HG03442 (cell line): Measurements from ENCODE around the gene COG5.

Experiments used
- ATAC-seq: cut with Tn5 transposase; IDR thresholded peaks from one replicate; pipeline ENCODE4 v1.9.1; 2021; ENCODE audit warnings: mild to moderate bottlenecking, moderate library complexity; ENCODE audit not compliant: unreplicated experiment

COG5 gene

DNA sequence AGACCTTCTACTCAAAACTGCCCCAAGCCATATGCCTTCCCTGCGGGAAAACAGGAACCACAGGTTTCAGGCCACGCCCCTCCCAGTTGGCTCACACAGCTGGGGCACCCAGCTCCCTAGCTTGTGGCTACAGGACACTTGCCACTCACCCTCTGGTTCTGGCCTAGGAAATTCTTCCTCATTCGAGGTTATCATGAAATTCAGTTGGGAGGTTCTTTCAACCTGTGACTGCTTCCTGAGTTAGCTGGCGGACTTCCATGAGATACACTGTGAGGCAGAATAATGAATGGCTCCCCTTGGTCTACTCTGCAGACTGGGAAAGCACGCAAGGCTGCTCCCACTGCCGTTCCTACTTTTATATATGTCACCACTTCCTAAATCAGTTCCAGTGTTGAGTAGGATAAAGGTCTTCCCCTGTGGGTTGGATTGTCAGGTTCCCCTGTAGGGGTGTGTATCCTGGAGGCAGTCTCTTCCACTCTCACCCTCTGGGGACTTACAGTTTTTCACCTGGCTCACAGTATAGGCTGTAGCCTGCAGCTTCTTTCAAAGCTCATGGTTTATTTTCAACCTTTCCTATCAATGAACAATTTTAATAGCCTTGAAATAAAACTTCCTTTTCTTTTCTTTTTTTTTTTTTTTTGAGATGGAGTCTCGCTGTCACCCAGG, 56.9 kb downstream of the COG5 start:
- ATAC-seq = no peak

DNA sequence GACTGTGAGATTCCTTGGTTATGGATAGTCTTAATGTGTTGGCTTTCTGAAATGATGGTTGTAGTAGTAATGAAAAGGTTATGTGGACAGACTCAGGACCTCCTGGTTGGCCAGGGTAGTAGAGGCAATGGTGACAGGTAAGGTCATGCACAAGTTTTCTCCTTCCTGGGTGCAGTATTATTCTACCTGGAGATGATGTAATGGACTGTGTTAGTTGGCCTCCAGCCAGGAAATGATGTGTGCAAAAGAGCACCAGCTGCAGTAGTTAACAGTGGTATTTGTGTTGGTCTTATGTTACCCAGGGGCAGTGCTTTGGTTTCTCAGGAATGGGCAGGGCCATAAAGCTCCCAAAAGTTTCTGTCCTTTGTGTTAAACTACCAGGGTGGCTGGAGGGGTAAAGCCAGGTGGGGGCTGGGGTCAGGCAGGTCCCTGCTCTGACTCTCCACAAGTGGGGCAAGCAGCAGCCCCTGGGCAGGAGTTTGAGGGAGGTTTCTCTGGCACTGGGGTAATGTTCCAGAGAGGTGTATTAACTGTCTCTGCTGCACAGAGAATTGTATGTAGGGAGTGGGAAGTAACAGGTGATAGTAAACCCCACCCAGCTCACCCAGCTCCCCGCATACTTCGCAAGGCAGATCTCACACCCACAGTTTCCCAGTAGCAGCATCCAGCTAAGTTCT, 57.6 kb downstream of the COG5 start:
- ATAC-seq = no peak

DNA sequence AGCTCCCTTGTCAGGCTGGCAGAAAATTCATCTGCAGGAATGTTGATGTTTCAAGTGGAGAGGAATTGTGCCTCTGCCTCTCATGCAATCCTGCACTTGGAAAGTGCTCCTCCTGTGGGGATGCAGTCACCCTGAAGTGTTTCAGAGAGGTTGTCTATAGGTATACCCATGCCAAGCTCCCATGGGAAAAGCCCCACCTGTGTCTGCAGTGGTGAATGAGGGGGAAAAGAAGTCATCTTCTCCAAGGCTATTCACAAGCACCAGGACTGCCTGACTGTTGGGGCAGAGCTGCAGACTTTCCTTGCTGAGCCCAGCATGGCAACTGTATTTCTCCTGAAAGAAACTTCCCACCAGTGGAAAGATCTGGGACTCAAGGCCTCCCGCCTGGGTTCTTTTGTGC, 58.4 kb downstream of the COG5 start:
- no peak for ATAC-seq

DNA sequence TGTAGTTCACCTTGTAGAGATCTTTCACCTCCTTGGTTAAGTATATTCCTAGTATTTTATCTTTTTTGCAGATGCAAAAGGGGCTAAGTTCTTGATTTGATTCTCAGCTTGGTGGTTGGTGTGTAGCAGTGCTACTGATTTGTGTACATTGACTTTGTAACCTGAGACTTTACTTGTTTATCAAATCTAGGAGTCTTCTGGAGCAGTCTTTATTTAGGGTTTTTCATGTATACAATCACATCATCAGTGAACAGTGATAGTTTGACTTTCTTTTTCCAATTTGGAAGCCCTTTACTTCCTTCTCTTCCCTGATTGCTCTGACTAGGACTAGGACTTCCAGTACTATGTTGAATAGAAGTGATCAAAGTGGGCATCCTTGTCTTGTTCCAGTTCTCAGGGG, 60.0 kb downstream of the COG5 start:
- ATAC-seq = no peak

DNA sequence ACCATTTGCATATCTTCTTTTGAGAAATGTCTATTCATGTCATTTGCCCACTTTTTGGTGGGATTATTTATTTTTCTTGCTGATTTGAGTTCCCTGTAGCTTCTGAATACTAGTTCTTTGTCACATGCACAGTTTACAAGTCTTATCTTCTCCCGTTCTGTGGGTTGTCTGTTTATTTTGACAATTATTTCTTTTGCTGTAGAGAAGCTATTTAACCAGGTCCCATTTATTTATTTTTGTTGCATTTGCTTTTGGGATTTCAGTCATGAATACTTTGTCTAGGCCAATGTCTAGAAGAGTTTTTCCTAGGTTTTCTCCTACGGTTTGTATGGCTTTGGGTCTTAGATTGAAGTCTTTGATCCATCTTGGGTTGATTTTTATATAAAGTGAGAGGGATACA, 60.9 kb downstream of the COG5 start:
- no peak for ATAC-seq

DNA sequence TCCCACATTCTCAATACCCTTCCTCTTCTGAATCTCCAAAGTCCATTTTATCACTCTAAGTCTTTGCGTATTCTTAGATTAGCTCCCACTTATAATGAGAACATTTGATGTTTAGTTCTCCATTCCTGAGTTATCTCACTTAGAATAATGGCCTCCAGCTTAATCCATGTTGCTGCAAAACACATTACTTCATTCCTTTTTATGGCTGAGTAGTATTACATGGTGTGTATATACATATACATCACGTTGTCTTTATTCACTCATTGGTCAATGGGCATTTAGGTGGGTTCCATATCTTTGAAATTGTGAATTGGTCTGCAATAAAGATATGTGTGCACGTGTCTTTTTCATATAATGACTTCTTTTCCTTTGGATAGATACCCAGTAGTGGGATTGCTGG, 61.6 kb downstream of the COG5 start:
- ATAC-seq = no peak

DNA sequence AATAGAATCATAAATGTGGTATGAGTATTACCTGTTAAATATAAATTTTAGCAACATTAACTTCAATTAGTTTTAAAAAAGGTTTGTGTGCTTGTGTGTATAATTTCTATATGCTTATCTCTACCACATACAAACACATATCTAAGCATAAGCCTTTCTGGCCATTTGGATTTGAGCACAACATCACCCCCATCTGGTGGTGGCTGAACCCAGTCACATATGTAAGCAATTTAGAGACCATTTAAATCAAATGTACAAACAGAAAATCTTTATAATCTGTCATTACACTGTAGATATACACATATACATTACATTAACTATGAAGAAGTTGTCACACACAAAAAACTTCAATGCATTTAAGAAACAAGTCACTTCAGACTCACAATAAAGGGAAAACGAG, 62.1 kb downstream of the COG5 start:
- no peak for ATAC-seq

DNA sequence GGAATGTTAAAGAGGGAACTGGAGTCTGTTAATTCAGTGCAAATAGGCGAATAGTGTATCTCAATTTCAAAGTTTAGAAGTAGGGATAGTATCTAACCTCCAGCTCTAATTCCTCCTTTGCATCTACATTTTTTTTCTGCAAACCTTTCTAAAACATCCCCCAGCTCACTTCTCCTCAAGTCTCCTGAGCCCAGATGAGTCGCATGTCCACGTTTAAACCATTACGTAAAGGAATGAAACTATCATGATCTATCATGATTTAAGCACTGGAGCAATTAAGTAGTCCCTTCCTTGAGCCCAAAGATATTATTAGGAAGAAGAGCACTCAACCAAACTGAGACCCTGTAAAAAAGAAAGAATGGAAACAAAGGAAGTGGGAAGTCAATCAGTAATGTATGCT, 64.0 kb downstream of the COG5 start:
- ATAC-seq = no peak

DNA sequence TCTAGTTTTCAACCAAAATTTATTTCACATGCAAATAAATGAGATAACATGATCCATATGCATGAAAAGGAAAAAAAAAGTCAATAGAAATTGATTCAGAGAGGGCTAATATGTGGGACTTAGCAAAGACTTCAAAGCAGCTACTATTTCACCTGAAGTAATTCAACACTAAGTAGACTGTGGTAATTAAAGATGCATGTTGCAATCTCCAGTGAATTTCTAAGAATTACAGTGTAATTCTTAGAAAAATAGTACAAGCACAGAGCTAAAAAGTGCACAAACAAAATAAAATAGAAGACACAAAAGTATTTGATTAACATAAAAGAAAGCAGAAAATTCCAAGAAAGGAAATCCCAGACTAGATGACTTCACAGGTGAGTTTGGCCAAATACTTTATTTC, 68.2 kb downstream of the COG5 start:
- no peak for ATAC-seq

DNA sequence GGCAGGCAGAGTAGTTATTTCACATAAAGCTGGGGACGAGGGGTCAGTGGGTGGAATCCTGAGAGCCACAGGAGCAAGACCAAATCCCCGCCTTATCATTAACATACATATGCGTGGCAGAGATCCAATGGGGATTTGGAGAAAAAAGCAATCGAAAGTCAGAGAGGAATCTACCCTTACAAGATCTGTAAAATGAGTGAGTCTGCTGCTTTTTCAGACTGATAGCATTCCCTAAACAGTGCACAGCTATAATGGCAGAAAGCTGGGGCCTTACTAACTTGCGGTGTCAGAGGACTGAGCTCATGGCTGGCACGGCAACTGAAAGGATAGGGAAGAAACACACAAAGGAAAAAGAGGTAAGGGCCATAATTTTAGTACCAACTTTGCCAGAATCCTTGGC, 68.8 kb downstream of the COG5 start:
- ATAC-seq = no peak

DNA sequence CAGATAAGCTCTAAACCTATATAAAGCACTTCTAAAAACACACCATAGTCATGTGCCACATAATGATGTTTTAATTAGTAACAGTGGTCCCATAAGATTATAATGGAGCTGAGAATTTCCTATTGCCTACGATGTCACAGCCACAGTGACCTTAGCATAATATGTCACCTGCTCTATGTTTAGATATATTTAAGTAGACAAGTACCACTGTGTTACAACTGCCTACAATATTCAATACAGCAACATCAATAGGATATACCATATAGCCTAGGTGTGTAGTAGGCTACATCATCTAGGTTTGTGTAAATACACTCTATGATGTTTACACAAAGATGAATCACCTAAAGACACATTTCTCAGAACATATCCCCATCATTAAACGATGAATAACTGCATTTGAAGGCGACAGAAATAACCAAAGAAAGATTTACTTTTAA, 69.4 kb downstream of the COG5 start:
- no peak for ATAC-seq

DNA sequence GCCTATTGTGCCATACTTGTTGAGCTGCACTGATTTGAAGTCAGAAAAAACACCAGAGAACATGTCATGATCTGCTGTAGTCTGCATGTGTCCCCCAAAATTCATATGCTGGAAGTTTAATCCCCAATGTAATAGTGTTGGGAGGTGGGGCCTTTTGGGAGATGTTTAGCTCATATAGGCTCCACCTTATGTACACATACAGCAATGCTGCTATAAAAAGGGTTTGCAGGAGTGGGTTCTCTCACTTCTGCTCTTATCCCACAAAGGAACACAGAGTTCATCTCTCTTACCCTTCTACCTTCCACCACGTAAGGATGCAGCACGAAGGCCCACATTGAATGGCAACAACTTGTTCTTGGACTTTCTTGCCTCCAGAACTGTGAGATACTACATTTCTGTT, 70.8 kb downstream of the COG5 start:
- ATAC-seq = no peak

DNA sequence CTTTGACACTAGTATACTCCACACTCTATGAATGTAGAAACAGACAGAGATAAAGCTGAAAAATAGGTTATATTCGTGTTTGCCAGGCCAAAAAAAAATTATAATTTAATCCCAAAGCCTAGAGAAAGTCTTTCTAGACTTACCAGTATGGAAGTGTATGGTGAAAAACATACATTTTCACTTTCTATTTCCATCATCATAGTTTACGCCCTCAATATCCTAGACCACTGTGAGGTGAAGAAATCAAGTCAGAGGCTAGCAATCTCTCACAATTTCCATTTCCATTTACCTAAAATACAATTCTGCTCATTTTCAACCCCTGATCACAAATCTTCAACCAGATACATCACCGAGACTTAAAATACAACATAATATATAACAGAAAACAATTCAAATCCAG, 77.7 kb downstream of the COG5 start:
- no peak for ATAC-seq

DNA sequence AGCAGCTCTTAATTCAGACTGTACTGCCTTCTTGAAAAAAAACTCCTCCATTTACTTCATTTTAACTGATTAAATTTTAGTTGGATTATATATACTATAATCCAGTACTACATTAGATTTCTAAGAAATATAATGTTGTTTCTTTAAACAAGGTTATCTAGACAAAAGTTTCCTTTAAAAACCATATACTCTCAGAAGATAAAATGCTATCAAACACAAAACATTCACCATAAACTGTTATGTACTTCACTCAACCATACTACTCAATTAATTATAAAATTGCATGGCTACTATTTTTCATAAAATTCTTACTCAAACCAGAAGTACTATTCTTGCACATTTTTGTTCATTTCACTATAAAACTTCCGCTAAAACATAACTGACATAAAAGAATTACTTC, 81.1 kb downstream of the COG5 start:
- ATAC-seq = no peak

DNA sequence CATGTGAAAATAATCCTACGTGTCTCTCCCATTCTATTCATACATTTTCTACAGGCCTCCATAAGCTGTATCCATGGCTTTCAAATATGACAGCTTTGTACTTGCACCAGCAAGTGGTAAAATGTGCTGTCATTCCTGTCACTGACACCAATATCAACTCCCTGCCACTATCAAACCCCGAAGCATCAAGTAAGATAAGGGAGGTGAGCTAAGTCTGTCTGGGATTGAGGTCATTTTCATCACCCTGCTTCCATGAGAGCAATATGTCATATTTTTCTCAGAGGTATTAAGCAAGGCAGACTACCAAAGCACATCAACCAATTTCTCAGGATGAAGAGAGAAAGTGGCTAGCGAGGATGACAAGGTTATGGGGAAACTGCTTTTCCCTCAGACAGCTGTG, 82.8 kb downstream of the COG5 start:
- no peak for ATAC-seq

DNA sequence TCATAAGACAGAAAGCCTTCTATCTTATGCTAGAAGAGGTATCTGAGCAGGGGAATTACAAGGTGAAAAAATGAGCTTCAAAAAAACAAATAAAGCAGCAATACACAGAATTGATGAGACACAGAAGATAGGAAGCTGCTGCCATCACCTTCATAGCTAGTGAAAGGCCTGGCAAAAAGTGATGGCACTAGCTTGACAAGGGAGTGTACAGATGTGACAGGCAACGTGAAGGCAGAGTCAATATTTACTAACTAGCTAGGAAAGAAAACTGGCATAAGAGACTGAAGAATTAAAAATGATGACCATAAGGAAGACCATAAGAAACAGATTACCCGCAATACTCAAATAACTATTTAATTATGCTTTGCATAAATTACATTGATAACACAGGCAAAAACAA, 84.4 kb downstream of the COG5 start:
- no peak for ATAC-seq

DNA sequence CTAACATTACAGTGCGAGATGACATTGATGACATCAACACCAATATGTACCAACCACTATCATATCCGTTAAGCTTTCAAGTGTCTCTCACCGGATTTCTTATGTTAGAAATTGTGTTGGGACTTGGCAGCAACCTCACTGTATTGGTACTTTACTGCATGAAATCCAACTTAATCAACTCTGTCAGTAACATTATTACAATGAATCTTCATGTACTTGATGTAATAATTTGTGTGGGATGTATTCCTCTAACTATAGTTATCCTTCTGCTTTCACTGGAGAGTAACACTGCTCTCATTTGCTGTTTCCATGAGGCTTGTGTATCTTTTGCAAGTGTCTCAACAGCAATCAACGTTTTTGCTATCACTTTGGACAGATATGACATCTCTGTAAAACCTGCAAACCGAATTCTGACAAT, 89.6 kb downstream of the COG5 start:
- no peak for ATAC-seq

DNA sequence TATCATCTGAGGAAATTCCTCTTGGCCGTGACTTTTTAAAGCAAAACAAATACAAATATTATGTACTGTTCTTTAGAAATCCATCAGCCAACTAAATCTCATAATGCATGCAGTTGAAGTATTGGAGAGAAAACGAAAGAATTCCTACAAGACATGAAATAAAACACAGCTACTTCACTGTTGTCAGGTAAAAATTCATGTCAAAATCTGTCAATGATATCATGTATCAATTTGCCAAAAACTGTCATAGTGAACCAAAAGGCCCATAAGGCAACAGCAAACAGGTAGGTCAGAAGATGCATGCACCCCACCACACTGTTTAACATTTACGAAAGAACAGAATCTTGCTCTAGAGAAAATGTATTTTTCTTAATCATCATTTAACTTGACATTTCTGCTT, 91.6 kb downstream of the COG5 start:
- ATAC-seq = no peak

DNA sequence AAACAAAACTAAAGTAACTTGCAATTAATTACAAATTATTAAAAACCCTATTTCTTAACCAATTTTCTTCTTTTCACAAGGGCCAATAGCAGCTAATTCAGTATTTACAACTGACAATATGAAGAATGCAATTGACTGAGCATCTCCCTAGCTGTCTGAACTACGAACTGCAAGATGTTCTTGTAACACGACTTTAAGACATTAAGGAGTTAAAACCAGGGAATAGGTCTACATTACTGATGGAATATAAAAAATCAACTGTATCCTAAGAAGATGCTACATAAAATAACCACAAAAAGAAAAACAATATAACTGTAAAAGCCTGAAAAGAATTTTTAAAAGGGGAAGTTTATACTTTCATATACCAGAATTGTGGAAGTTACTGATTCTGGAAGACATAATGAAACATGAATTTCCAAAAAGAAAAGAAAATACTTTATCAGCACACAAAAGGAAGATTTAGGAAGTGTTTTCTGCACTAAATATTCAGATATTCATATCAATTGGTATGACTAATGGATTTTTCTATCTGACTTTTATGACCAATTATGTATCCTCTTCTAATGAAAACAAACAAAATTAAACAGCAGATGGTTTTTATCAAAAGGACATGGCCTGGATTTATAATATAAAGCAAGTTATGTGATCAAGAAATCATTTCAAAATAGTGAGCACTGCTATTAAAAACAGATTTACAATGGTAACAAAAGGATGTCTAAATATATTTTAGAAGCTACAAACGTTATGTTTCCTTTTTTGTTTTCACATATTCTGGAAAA, 92.2 kb downstream of the COG5 start:
- no peak for ATAC-seq

DNA sequence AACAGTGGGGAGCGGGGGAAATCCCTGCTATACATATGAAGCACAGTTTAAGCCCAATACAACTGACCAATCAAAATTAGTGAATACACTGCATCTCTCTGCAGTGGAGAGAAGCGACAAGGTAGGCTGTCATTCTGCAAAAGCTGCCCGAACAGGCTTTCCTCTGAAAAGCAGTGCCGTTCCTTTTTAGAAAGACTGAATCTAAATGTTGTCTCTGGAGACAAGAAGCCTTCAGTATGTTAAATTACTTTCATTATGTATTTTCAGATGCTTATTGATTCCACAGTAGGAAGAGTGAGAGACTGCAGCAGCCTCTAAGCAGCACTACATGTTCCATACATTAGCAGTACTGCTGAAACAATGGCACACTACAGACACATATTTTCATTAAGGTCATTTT, 93.8 kb downstream of the COG5 start, which contains the start of gene GPR22:
GPR22 (plus strand) TSS at position 129 of the 400 bp plus-strand sequence. CDS start 4,004 bp downstream, outside the sequence.
- ATAC-seq = no peak

DNA sequence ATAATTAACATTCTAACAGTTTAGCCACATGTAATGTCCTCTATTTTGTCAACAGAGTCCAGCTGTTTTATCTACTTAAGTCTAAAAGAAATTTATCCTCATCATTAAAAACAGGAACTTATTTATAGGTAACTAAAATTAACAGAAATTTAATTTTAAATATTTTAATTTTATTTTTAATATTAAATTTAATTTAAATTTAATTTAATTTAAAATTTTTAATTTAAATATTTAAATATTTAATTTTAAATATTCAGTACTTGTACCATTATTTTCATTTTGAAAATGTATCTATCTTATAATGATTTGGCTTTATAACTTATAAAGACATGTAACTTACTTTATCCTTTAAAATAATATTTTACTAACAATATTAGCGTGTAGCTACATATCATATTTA, 94.9 kb downstream of the COG5 start:
- ATAC-seq = no peak

DNA sequence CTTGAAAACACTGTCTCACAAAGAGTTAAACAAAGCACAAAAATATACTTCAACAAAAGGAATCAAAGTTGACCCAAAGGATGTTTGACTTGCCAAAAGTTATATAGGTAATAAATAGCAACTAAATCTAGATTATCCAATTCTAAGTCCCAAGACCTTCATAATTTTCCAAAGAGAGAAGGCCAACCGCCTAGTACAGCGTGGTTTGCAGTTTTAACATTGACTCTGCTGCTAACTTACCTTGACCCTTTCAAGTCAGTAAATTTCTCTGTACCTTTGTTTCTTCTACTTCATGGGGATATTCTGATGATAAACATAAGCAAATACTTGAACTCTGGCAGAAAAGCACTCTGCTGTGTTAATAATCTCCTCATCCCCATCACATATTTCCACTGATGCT, 95.7 kb downstream of the COG5 start:
- no peak for ATAC-seq
